ENCODE data around the gene TRAF1. TPM values are rescaled to one million over a fixed set of nuclear protein-coding genes. Genes with fewer than 3 reads are reported as not detected.

The TRAF1 gene
- total RNA-seq, 4 donors from 2014 or later = 3.5 to 12.2 (median 7.5) TPM

- TF ChIP-seq POLR2AphosphoS5 (IDR thresholded peaks at IDR 0.05) (no peak), CTCF (IDR thresholded peaks at IDR 0.05) (no peak), EP300 (IDR thresholded peaks at IDR 0.05) (no peak), POLR2A (IDR thresholded peaks at IDR 0.05) (no peak)
- Histone ChIP-seq H3K4me1 (peaks cover 46% of the 10 kb centered on the region), H3K27me3 (no peaks in the 10 kb centered on the region), H3K36me3 (no peaks in the 10 kb centered on the region), H3K9me3 (no peaks in the 10 kb centered on the region), H3K27ac (peak overlapping the region; percentile 43), H3K4me3 (no peak overlapping the region)
- no peak for DNase-seq (ENCODE audit: low spot score in 2 of 2)
- 98% methylated on average over 4 of the region's 4 CpGs for WGBS
Measured at GRCh38 chr9:120917929-120918762, 8.4 kb downstream of the TRAF1 start.

- H3K27ac ChIP-seq = peak overlapping the region; percentile 52
- H3K4me1 ChIP-seq = peaks cover 46% of the 10 kb centered on the region
Measured at GRCh38 chr9:120916991-120917880, 9.4 kb downstream of the TRAF1 start.

GRCh38 chr9:120916588-120916987 lies 10.0 kb downstream of the TRAF1 start:
- Histone ChIP-seq H3K27ac (peak overlapping the region; percentile 59), H3K27me3 (no peaks in the 10 kb centered on the region), H3K4me1 (peaks cover 46% of the 10 kb centered on the region), H3K4me3 (no peak overlapping the region), H3K9me3 (no peaks in the 10 kb centered on the region), H3K36me3 (no peaks in the 10 kb centered on the region)
- TF ChIP-seq POLR2A (IDR thresholded peaks at IDR 0.05) = no peak
- TF ChIP-seq CTCF (IDR thresholded peaks at IDR 0.05) = peak in 1 of 2 donors; percentile 11
- TF ChIP-seq POLR2AphosphoS5 (IDR thresholded peaks at IDR 0.05) = peak in 1 of 3 donors; percentile 88
- TF ChIP-seq EP300 (IDR thresholded peaks at IDR 0.05) = no peak
- DNase-seq (ENCODE audit: low spot score in 2 of 2) = peak in 1 of 2 donors; percentile 87
- WGBS = 38% methylated on average over 3 of the region's 3 CpGs

More at GRCh38 chr9:120916991-120917880, 9.4 kb downstream of the TRAF1 start:
- H3K9me3 ChIP-seq = no peaks in the 10 kb centered on the region
- H3K4me3 ChIP-seq = no peak overlapping the region
- TF ChIP-seq CTCF (IDR thresholded peaks at IDR 0.05) (no peak), POLR2AphosphoS5 (IDR thresholded peaks at IDR 0.05) (no peak), POLR2A (IDR thresholded peaks at IDR 0.05) (no peak)
- H3K36me3 ChIP-seq = no peaks in the 10 kb centered on the region
- no peaks in the 10 kb centered on the region for H3K27me3 ChIP-seq
- no peak for DNase-seq (ENCODE audit: low spot score in 2 of 2)
- WGBS = 83% methylated on average over 8 of the region's 8 CpGs

- Histone ChIP-seq H3K9me3 (no peaks in the 10 kb centered on the region), H3K36me3 (peaks cover 4% of the 10 kb centered on the region), H3K4me1 (peaks cover 46% of the 10 kb centered on the region), H3K27me3 (no peaks in the 10 kb centered on the region), H3K27ac (peak overlapping the region; percentile 59), H3K4me3 (no peak overlapping the region)
- 63% methylated on average over 5 of the region's 5 CpGs for WGBS
- no peak for DNase-seq (ENCODE audit: low spot score in 2 of 2)
- TF ChIP-seq CTCF (IDR thresholded peaks at IDR 0.05) (no peak), POLR2A (IDR thresholded peaks at IDR 0.05) (no peak), EP300 (IDR thresholded peaks at IDR 0.05) (no peak)
Measured at GRCh38 chr9:120915854-120916470, 10.6 kb downstream of the TRAF1 start.

All from suprapubic skin (tissue), 4 donors.